Smooth muscle cell (in vitro differentiated cells): Measurements from ENCODE around the gene CYB561D2. TPM values are rescaled to one million over a fixed set of nuclear protein-coding genes. Genes with fewer than 3 reads are reported as not detected.

Source experiments
- DNase-seq: peaks from one replicate; lab custom pipeline; 2025; ENCODE audit not compliant: unreplicated experiment; lab: John Stamatoyannopoulos, UW
- H2AFZ ChIP-seq: fragments of 200-600 bp; sonication (generic); 2 replicates; pipeline ENCODE4 v1.6.0; 2016; ENCODE audit warnings: antibody characterized with exemption, low read depth, mild to moderate bottlenecking
- H3F3A ChIP-seq: fragments of 200-600 bp; sonication (generic); 2 replicates; pipeline ENCODE4 v1.6.0; 2017; ENCODE audit warnings: antibody characterized with exemption, low read depth
- H3K27ac ChIP-seq: fragments of 200-600 bp; sonication (generic); 2 replicates; pipeline ENCODE4 v1.5.1; 2016; ENCODE audit warnings: low read depth, mild to moderate bottlenecking
- H3K27me3 ChIP-seq: fragments of 200-600 bp; sonication (generic); 2 replicates; pipeline ENCODE4 v1.6.1; 2016; ENCODE audit warnings: low read depth, mild to moderate bottlenecking
- H3K36me3 ChIP-seq: fragments of 200-600 bp; sonication (generic); 2 replicates; pipeline ENCODE4 v1.5.1; 2016; ENCODE audit warnings: low read depth
- H3K4me1 ChIP-seq: fragments of 200-600 bp; sonication (generic); 2 replicates; pipeline ENCODE4 v1.5.1; 2016; ENCODE audit warnings: low read depth
- H3K4me2 ChIP-seq: fragments of 200-600 bp; sonication (generic); 2 replicates; pipeline ENCODE4 v1.6.0; 2016; ENCODE audit warnings: mild to moderate bottlenecking
- H3K4me3 ChIP-seq: fragments of 200-600 bp; sonication (generic); 2 replicates; pipeline ENCODE4 v1.5.1; 2016; ENCODE audit warnings: mild to moderate bottlenecking
- H3K79me2 ChIP-seq: fragments of 200-600 bp; sonication (generic); 2 replicates; pipeline ENCODE4 v1.6.0; 2016; ENCODE audit warnings: low read depth, mild to moderate bottlenecking
- H3K9ac ChIP-seq: fragments of 200-600 bp; sonication (generic); 2 replicates; pipeline ENCODE4 v1.6.0; 2016; ENCODE audit warnings: low read depth
- H3K9me3 ChIP-seq: fragments of 200-600 bp; sonication (generic); replicated peaks from 2 replicates; pipeline ENCODE4 v1.5.1; 2016; ENCODE audit warnings: low read depth
- H4K20me1 ChIP-seq: fragments of 200-600 bp; sonication (generic); 2 replicates; pipeline ENCODE4 v1.6.0; 2016; ENCODE audit warnings: low read depth
- CTCF ChIP-seq: fragments of 200-600 bp; sonication (generic); IDR thresholded peaks from 2 replicates; pipeline ENCODE4 v1.5.1; 2017; ENCODE audit warnings: borderline replicate concordance, mild to moderate bottlenecking, antibody characterized with exemption; ENCODE audit not compliant: insufficient read depth, poor library complexity, severe bottlenecking
- WGBS: methylation state at CpG from one replicate; pipeline ENCODE4 v1.1.7; 2016; ENCODE audit warnings: low lambda C conversion rate; 5-methylcytosine and 5-hydroxymethylcytosine counted together
- polyA plus RNA-seq: library from polyadenylated mRNA; unstranded; fragments of >200 nt; fragmentation: Nextera tagmentation; extraction: Ambion mirVana; gene quantifications from 2 replicates; pipeline ENCODE4 v1.2.1, GENCODE V29; 2016
- total RNA-seq: library from RNA; depleted of rRNA; stranded (reverse); fragments of >200 nt; gene quantifications from 2 replicates; pipeline ENCODE4 v1.2.3, GENCODE V29; 2014

The CYB561D2 gene
- total and polyA plus RNA-seq, 2 experiments from 2014 or later: 21.6 to 22.6 TPM

DNA sequence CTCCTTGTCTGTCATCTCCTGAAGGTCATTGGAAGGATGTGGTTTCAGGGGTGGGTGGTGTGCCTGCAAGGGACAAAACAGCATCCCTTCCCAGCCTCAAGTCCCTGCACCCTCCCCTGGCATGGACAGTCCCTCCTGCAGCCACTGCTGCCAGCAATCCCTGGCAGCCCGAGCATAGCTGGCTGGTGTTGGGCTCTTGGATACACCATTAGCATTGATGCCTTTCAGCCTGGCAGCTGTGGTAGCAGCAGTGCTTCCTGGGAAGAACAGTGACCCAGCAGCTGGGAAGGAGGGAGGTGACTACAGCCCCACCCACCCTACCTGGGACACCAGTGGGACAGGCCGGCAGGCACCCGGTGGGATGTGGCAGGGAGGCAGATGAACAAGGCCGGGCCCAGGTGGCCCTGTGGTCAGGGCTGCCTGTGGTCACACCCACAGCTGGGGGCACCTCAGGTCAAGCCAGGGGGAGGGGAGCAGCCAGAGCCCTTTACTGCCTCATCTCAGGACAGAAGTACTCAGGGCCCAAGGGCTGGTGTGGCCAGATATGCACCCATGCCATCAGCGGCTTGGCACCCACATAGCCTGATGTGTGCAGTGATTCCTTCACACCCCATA is 41.5 kb downstream of the CYB561D2 start:
- no peaks in the 10 kb centered on the region for H3K4me1 ChIP-seq
- WGBS: 62% methylated on average over 5 of the region's 5 CpGs
- H3K27ac ChIP-seq: no peak overlapping the region
- no peaks in the 10 kb centered on the region for H3K9me3 ChIP-seq
- no peaks in the 10 kb centered on the region for H3K79me2 ChIP-seq
- no peak overlapping the region for H3K4me2 ChIP-seq
- no peak for DNase-seq
- no peaks in the 10 kb centered on the region for H4K20me1 ChIP-seq
- H3K4me3 ChIP-seq: no peak overlapping the region
- no peaks in the 10 kb centered on the region for H3K27me3 ChIP-seq
- TF ChIP-seq CTCF: no peak
- H3F3A ChIP-seq: no peaks in the 10 kb centered on the region
- H2AFZ ChIP-seq: no peak overlapping the region
- no peaks in the 10 kb centered on the region for H3K36me3 ChIP-seq
- no peak overlapping the region for H3K9ac ChIP-seq

GRCh38 chr3:50393061-50393460 is 42.4 kb downstream of the CYB561D2 start:
- no peak for DNase-seq
- H3K27me3 ChIP-seq: no peaks in the 10 kb centered on the region
- no peak overlapping the region for H3K9ac ChIP-seq
- H2AFZ ChIP-seq: no peak overlapping the region
- H4K20me1 ChIP-seq: no peaks in the 10 kb centered on the region
- H3K27ac ChIP-seq: no peak overlapping the region
- H3K79me2 ChIP-seq: no peaks in the 10 kb centered on the region
- H3K9me3 ChIP-seq: no peaks in the 10 kb centered on the region
- no peaks in the 10 kb centered on the region for H3F3A ChIP-seq
- H3K4me3 ChIP-seq: no peak overlapping the region
- WGBS: 91% methylated on average over 4 of the region's 5 CpGs
- H3K4me2 ChIP-seq: no peak overlapping the region
- H3K36me3 ChIP-seq: no peaks in the 10 kb centered on the region
- TF ChIP-seq CTCF: no peak
- no peaks in the 10 kb centered on the region for H3K4me1 ChIP-seq

DNA sequence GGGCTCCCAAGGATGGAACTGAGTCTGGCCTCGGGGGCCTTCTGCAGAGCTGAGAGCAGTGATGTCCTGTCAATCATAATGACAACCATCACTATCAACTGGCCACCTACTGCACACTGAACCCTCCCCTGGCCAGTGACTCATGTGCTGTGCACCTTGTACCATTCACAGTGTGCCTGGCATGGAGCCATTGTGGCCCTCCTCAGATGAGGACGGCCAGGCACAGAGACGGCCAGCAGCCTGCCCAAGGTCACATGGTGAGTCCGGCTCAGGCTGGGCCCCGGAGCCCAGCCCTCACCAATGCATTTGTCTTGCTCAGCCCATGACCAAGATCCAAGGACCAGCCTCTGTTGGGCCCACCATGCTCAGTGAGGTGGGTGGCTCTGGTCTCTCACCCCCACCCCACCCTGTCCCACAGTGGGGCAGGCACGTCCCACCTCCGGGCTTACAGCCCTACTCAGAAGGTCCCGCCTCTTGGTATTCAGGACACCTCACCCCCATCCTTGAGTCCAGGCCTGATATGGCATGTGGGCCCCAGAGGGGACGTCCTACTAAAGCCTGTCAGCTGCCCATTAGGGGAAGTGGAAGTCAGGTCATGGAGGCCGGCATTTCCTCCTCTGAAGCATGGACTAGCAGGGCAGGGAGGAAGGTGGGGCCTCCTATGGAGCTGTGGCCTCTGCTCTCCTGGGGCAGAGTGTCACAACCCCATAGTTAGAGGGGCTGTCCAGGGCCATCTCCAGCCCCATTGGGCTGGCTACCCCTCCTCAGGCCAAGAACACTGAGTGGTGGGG is 44.6 kb downstream of the CYB561D2 start:
- 88% methylated on average over 10 of the region's 10 CpGs for WGBS

More for the DNA sequence above, 44.6 kb downstream of the CYB561D2 start:
- no peaks in the 10 kb centered on the region for H3F3A ChIP-seq
- no peak overlapping the region for H3K27ac ChIP-seq
- no peaks in the 10 kb centered on the region for H3K79me2 ChIP-seq
- no peak overlapping the region for H3K9ac ChIP-seq
- no peak overlapping the region for H3K4me3 ChIP-seq
- TF ChIP-seq CTCF: no peak
- no peaks in the 10 kb centered on the region for H3K4me1 ChIP-seq
- no peaks in the 10 kb centered on the region for H3K9me3 ChIP-seq
- no peak overlapping the region for H3K4me2 ChIP-seq
- no peak for DNase-seq
- H3K27me3 ChIP-seq: no peaks in the 10 kb centered on the region
- H3K36me3 ChIP-seq: no peaks in the 10 kb centered on the region
- no peak overlapping the region for H2AFZ ChIP-seq
- H4K20me1 ChIP-seq: no peaks in the 10 kb centered on the region
